Kasumi-1 (cell line): ENCODE measurements around the gene FA2H.
"Not testable (repeated sequence)": the region's sequence is repeated elsewhere in the genome, so short reads cannot be mapped to it uniquely, and the experiment has no call there.

Experiments used
- DNase-seq, 2 experiments: peaks; one replicate each; lab custom pipeline; 2025; lab: John Stamatoyannopoulos, UW

FA2H gene

GRCh38 chr16:74769586-74770190, 4.9 kb downstream of the FA2H start:
- no peak for DNase-seq

DNA sequence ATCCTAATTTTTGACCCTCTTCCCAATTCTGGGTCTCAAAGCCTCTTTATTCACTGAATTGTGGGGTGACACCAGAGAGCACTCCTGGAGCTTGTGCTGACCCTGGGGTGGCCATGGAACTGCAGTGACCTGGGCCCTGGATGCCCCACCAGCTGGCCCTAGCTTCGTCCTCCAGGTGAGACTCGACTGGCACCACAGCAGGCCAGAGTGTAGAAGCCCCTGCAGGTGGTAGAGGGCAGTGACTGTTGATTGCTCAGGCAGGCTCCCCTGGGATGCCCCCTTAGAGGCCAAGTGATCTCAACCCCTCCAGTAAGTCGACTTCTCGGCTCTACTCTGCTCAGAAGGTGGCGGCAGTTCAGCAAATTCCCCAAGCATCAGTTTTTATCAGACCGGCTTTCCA, 6.4 kb downstream of the FA2H start:
- DNase-seq, result no peak

GRCh38 chr16:74767749-74768148, 6.9 kb downstream of the FA2H start:
- DNase-seq, result no peak

DNA sequence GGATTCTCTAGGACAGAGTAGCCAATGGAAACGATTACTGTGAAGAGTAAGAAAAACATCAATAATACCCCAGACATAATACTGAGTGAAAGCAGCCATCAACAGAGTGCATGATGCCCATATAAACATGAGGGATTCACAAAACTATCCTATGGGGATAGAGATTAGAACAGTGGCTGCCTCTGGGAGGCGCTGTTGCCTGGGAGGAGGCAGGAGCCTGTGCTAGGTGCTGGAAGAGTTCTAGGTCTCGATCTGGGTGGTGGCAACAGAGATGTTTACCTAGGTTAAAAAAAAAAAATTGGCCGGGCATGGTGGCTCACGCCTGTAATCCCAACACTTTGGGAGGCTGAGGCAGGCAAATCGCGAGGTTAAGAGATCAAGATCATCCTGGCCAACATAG, 7.9 kb downstream of the FA2H start:
- peak in 1 of 2 experiments; percentile 8 for DNase-seq

GRCh38 chr16:74764184-74764583, 10.4 kb downstream of the FA2H start:
- DNase-seq, result not testable (repeated sequence)

GRCh38 chr16:74761665-74762064, 13.0 kb downstream of the FA2H start:
- no peak for DNase-seq

DNA sequence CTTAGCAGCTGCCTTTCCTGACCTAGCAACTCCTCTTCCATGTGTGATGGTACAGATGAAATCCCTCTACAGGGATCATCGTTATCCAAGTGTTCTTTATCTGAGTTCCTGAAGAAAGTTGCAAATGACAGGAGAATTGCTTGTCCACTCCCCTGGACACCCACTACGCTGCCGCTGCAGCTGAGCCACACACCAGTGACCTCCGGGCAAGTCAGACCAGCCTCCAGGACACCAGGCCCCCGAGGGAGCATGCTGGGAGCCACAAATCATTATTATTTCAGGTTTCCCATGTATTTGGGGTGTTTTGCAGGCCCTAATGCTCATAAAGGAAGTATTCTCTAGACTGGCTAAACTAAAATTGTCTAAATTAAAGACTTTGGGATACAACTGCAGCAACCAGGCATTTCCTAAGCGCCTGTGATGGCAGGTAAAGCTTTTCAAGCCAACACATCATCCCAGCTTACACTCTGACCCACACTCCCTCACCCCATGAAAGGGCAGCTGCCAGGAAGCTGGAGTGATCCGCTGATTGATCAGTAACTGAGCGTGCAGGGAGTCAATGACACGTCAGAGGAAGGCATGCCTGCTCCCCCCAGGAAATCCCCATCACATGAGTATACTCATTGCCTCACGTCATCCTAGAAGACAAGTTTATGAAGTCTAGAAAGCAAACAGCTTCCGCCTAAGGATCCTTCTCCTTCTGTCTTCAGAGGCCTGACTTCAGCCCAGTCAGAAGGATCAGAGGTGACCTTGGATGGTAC, 14.4 kb downstream of the FA2H start:
- DNase-seq, result no peak

GRCh38 chr16:74759564-74759963, 15.1 kb downstream of the FA2H start:
- no peak for DNase-seq

GRCh38 chr16:74758801-74759200, 15.8 kb downstream of the FA2H start:
- DNase-seq, result no peak

DNA sequence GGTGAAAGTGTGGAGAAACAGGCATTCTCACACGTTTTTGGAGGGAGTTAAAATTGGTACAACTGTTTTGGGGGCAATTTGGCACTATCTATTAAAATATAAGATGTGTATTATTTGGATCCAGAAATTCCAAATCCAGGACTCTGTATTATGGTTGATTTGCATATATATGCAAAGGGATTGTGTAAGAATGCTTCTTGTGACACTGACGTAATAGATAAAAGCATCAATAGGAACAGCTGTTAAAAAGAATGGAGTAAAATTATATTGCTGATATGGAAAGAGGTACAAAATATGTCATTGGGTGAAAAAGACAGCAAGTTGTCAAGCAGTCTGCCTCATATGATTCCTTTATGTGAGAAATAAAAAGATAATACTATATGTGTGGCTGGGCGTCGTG, 17.3 kb downstream of the FA2H start:
- DNase-seq, result no peak

DNA sequence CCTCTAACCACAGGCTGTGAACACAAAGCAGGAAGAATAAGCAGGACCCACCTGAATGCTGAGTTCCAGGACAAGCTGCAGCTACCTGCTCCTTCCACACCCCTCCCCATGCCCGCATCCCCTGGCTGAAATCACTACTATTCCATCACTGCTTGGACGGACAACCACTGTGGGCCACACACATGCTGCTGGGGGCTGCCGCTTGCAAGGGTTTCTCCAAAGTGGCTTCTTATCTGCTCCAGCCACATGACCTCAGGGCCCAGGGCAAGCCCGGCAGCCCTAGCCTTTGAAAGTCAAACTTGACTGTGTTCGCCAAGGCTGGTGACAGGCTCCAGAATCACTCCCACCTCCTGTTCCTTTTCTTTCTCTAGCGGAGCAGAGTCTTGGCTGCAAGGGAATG, 18.4 kb downstream of the FA2H start:
- DNase-seq, result no peak

GRCh38 chr16:74753180-74753579, 21.4 kb downstream of the FA2H start:
- no peak for DNase-seq

DNA sequence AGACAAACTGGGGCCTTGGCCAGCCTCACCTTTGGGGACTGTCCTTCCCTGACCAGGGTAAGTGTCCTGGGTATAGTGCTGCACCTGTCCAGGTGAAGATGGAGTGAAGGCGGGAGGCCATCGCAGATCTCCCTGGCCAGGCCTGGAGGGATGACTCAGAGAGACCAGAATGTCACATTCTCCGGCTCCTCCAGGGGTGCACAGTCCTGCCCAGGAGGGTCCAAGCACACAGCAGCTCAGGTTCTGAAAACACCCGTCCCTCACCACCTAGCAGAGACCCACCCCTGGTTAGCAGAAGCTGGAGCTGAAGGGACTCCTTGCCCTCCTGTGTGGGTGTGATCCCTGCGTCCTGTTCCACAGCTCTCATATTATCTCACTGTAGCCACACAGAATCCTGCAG, 21.9 kb downstream of the FA2H start:
- no peak for DNase-seq

DNA sequence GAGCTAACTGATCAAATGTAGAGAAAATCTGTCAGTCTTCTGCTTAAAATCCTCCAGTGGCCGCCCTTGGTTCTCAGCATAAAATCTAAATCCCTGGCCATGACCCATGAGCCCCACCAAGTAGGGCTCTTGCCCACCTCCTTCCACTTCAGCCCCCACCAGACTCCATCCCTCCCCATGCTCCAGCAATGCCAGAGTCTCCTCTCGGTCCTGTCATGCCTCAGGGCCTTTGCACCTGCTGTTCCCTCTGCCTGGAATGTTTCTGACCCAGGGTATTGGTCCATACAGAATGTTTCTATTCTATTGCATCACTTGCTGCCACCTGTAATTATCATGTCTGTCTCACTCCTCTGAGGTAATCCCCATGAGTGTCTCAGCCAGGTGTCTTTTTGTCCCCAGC, 22.4 kb downstream of the FA2H start:
- DNase-seq, result no peak

GRCh38 chr16:74751658-74752057, 23.0 kb downstream of the FA2H start:
- no peak for DNase-seq

GRCh38 chr16:74749291-74750055, 25.1 kb downstream of the FA2H start:
- no peak for DNase-seq

DNA sequence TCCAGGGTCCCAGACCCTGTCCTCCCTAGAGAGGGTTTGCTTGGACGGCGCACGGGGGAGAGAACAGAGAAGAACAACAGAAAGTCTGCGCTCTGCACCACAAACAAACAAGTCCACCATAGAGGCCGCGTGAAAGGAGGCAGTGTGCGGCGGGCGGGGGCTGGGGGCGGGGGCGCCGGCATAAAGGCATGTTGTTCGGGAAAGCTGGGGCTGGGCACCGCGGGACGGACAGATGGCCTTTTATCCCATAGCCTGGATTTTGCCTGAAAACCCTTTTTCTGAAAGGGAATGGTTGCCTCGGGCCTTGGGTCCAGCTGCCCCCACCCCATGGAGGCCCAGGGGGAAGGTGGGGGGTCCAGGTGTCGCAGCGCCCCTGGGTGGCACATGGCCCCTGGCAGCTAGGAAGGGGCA, 26.0 kb downstream of the FA2H start:
- no peak for DNase-seq

DNA sequence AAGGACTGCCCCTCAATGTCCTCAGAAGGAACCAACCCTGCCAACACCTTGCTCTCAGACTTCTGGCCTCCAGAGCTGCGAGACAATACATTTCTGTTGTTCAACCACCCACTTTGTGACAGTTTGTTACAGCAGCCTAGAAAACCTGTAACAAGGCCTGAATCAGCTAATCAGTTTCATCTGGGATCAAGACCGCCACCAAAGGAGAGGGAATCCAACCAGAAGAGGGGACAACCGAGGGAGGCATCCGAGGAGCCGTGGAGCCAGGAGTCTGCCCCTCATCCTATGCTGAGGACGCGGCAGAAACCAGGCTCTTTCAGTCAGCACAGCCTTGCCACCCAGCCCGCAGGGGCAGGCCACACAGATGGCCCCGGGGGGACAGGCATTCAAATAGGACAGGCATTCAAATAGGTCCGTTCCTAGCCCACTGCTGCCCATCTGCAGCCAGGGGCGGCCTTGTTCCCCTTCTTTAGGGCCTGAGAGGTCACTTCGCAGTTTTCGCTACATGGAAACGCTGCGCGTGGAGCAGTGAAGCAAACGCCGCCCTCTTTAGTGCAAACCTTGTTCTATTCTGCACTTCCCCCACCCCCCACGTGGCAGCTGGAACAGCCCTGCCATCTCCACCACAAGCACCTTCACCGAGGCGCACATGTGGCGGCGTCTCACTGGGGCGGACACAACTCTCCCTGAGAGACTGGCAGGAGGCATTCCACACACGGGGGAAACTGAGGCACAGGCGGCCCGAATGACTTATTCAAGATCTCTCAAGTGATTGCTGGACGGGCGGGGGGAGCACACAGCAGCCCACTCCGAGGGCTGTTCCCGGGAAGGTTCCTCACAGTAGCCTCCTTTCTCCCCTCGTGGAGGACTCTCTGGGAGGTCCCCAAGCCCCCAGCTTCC, 26.7 kb downstream of the FA2H start:
- no peak for DNase-seq

DNA sequence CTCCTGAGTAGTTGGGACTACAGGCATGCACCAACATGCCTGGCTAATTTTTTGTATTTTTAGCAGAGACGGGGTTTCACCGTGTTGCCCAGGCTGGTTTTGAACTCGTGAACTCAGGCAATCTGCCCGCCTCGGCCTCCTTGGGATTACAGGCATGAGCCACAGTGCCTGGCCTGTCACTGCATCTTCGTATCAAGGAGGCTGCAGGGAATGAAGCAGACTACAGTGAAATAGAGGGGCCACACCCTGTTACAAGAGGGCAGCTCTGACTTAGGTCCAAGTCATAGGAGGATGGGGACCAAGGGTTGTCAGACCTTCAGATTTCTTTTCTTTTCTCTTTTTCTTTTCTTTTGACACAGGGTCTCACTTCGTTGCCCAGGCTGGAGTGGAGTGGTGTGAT, 28.7 kb downstream of the FA2H start:
- no peak for DNase-seq

GRCh38 chr16:74745109-74745615, 29.5 kb downstream of the FA2H start:
- DNase-seq, result no peak

DNA sequence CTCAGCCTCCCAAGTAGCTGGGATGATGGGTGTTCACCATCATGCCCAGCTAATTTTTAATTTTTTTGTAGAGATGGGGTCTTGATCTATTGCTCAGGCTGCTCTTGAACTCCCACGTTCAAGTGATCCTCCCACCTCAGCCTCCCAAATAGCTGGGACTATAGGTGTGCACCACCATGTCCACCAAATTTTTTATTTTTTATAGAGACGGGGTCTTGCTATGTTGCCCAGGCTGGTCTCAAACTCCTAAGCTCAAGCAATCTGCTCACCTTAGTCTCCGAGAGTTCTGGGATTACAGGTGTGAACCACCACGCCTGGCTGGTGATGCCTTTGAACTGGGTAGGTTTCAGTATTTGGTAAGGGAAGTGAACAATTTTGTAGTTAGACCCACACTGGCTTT, 30.1 kb downstream of the FA2H start:
- no peak for DNase-seq
